Measurements from ENCODE around the gene NBEAL2.

NBEAL2 gene

GRCh38 chr3:46978985-46979944 is at the start of gene NBEAL2:
NBEAL2 (plus strand) TSS chr3:46979666; CDS start chr3:46979862, 196 bp downstream.
- H3K4me3 ChIP-seq (ENCODE audit: low read depth, low read length): peak within 1 kb of the TSS; percentile 68
- TF ChIP-seq CTCF (IDR thresholded peaks at IDR 0.05; ENCODE audit: low read depth, low read length): no peak

- no peak overlapping the region for H3K4me3 ChIP-seq (ENCODE audit: low read depth, low read length)
- no peak for TF ChIP-seq CTCF (IDR thresholded peaks at IDR 0.05; ENCODE audit: low read depth, low read length)
Measured at GRCh38 chr3:46930166-46930944, 49.1 kb upstream of the NBEAL2 start.

GRCh38 chr3:46930945-46931403 is 48.5 kb upstream of the NBEAL2 start:
- TF ChIP-seq CTCF (IDR thresholded peaks at IDR 0.05; ENCODE audit: low read depth, low read length): no peak
- no peak overlapping the region for H3K4me3 ChIP-seq (ENCODE audit: low read depth, low read length)

- no peak for TF ChIP-seq CTCF (IDR thresholded peaks at IDR 0.05; ENCODE audit: low read depth, low read length)
- 0 out of 2 replicates have a peak overlapping the region, but pooled peaks have one; percentile 4 for H3K4me3 ChIP-seq (ENCODE audit: low read depth, low read length)
Measured at GRCh38 chr3:46931631-46932331, 47.7 kb upstream of the NBEAL2 start.

GRCh38 chr3:46932455-46933225 is 46.8 kb upstream of the NBEAL2 start:
- TF ChIP-seq CTCF (IDR thresholded peaks at IDR 0.05; ENCODE audit: low read depth, low read length): no peak
- no peak overlapping the region for H3K4me3 ChIP-seq (ENCODE audit: low read depth, low read length)

GRCh38 chr3:46933261-46933660 is 46.2 kb upstream of the NBEAL2 start:
- TF ChIP-seq CTCF (IDR thresholded peaks at IDR 0.05; ENCODE audit: low read depth, low read length): no peak
- H3K4me3 ChIP-seq (ENCODE audit: low read depth, low read length): no peak overlapping the region

Data from WI38 (cell line).